GM19240 (cell line): ENCODE results near the gene CDKN2B-AS1.

Source experiments
- DNase-seq: peaks from one replicate; pipeline ENCODE4 v3.0.0; 2011; ENCODE audit warnings: low spot score; ENCODE audit not compliant: insufficient read length

CDKN2B-AS1 gene

DNA sequence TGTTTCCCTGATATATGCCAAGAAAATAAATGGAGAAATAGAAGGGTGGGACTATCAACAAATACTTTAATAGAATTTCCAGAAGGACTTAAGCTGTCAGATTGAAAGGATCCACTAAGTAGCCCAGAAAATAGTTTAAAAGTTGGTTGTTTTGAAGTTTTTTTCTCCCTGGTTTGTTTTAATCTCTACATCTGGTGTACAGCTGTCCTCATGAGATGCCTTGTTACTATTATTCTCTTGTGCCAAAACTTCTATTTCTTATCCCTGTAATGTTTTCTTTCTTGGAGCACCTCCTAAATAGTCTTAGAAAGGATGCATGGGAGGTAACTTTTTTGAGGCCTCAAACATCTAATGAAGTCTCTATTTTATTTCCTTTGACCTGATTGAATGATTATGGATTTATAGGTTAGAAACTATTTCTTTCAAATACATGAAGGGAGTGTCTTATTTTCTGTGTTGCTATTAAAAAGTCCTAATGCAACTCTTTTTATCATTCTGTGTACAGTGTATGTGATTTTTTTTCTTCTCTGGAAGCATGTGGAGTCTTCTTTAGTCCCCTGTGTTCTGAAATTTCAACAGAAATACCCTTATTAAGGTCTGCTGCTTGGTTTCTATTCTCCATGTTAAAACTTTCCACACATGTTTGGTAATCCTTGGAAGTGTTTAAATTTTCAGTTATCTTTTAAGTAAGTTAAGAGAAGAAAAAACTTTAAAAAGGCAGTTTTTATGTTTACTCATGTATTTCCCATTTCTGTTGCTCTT lies 154.5 kb downstream of the CDKN2B-AS1 start:
- no peak for DNase-seq

GRCh38 chr9:22154064-22154463 lies 159.5 kb downstream of the CDKN2B-AS1 start:
- no peak for DNase-seq

DNA sequence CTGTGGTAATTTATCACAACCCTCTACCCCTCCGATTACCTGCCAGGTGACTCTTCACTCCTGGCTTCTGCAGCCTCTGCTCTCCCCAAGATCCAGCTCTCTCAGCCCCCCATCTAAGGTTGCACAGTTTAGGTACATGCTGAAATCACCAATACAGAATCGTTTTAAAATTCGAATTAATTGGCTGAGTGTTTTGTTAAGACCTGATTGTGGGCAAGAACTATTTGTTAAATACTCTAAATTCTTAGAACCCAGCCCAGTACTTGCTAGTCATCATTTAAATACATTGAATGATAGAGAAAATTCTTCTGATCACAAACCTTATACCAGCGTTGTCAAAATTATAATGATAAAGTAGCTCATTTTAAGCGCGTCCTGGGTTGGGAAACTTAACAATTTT lies 162.0 kb downstream of the CDKN2B-AS1 start:
- no peak for DNase-seq

DNA sequence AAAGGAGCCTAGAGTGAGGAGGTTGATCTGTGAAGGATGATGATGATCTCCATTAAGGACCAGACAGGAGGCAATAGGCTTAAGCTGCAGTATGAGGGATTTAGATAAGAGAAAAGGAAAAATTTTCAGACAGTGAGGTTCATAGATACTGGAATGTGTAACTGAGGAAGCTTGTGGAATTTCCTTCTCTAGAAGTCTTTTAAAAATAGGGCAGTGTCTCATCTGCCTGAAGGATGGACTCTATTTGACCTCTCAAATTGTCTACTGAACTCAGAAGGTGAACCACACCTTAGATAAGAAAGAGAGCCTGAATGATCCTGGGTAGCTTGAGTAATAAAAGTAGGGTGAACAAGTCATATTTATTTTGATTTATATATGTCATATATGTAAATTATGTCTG lies 162.7 kb downstream of the CDKN2B-AS1 start:
- no peak for DNase-seq

- DNase-seq = no peak
These were observed 163.2 kb downstream of the CDKN2B-AS1 start for GRCh38 chr9:22157828-22158227.

- no peak for DNase-seq
These were observed 163.7 kb downstream of the CDKN2B-AS1 start for GRCh38 chr9:22158271-22158670.

DNA sequence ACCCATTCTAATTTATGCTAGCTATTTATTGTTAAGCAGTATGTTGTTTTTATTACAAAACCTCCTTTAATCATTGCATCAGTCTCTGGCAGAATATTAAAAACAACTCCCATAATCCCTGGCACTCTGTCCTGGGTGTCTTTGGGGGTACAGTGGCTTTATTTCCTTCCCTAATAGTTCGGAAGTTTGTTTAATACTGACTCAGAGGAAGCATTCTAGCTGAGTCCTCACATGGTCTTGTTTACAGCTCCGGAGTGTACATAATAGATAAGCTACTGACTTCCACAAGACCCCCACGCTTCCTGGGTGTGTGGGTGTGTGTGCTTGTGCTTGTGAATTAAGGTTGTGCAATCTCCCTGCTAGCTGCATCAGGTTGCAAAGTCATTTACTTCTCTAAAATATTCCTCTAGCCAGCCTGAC lies 164.3 kb downstream of the CDKN2B-AS1 start:
- no peak for DNase-seq

- no peak for DNase-seq
These were observed 165.0 kb downstream of the CDKN2B-AS1 start for GRCh38 chr9:22159586-22159985.

DNA sequence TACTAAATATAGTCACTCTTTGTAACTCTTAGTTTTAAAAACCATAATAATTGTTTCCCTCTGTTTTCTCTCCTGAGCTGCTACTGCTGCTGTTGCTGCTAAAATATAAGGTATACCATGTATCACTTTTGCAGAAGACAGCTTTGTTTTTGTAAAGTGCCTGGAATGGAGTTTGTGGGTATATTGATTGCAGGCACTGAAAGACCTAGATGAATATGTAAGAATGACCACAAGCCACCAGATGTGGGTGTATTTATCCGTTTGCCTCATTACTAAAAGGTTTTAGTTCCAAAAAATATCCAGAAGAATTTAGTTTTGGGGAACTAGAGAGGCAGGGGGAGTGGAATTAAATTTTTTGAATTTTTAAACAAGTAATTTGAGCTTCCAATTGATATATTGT lies 165.6 kb downstream of the CDKN2B-AS1 start:
- DNase-seq = no peak

- no peak for DNase-seq
These were observed 170.6 kb downstream of the CDKN2B-AS1 start for GRCh38 chr9:22165144-22165543.

DNA sequence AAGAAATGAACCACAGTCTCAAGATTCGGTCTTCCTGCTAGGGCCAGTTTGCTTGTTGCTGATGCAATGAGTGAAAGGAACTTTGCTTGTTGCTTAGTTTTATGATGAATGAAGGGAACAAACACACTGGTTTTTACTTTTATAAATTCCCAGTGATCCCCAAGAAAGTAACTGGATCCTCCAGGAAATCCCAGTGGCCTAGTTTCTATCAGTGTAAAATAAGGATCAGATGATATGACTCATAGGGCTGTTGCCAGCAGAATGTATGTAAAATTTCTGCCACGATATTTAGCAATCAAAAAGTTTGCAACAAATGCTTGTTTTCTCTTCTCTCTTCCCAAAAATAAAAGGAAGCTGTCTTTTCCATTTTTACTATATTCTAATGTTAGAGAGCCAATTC lies 174.7 kb downstream of the CDKN2B-AS1 start:
- DNase-seq = no peak

GRCh38 chr9:22169727-22170503 lies 175.3 kb downstream of the CDKN2B-AS1 start:
- no peak for DNase-seq
